PC-9 (cell line): ENCODE results near the gene HSBP1L1.

Experiments
- EZH2 ChIP-seq: fragments of 200-600 bp; sonication (generic); IDR thresholded peaks from 2 replicates; pipeline ENCODE4 v1.8.0; 2017; ENCODE audit warnings: antibody characterized with exemption, low read depth
- TF ChIP-seq, protein P1 (sequence below): fragments of 200-600 bp; sonication (generic); conservative IDR thresholded peaks from 2 replicates; pipeline ENCODE4 v1.6.1; 2017; ENCODE audit warnings: mixed run types, antibody characterized with exemption, mild to moderate bottlenecking, moderate library complexity

DNA sequence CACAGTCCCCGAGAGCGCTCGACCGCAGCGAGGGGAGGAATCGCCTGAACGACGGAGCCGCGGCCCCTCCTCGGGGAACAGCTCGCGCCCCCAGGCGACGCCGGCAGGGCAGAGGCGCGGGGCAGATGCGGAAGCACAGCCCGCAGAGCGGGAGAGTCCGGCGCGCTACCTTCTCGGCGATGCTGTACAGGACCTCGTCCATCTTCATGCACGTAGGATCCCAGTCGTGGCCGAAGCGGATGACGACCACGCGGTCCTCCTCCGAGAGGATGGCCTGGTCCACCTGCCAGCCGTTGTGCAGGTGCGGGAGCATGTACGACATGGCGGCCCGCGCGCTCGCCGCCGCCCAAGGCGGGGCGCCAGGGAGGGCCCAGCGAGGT, 23.6 kb downstream of the HSBP1L1 start:
- TF ChIP-seq, protein P1, sequence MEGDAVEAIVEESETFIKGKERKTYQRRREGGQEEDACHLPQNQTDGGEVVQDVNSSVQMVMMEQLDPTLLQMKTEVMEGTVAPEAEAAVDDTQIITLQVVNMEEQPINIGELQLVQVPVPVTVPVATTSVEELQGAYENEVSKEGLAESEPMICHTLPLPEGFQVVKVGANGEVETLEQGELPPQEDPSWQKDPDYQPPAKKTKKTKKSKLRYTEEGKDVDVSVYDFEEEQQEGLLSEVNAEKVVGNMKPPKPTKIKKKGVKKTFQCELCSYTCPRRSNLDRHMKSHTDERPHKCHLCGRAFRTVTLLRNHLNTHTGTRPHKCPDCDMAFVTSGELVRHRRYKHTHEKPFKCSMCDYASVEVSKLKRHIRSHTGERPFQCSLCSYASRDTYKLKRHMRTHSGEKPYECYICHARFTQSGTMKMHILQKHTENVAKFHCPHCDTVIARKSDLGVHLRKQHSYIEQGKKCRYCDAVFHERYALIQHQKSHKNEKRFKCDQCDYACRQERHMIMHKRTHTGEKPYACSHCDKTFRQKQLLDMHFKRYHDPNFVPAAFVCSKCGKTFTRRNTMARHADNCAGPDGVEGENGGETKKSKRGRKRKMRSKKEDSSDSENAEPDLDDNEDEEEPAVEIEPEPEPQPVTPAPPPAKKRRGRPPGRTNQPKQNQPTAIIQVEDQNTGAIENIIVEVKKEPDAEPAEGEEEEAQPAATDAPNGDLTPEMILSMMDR: no peak; the same call in 1 of the 2 replicates
- no peak for TF ChIP-seq EZH2
